Mucosa of descending colon (tissue), 3 donors: ENCODE results near the gene LCN12. TPM values are rescaled to one million over a fixed set of nuclear protein-coding genes. Genes with fewer than 3 reads are reported as not detected.

Experiments
- ATAC-seq: fragments of 200-7000 bp; cut with Tn5 transposase; one replicate; pipeline ENCODE4 v1.9.1; 2020; ENCODE audit warnings: mild to moderate bottlenecking, moderate library complexity
- DNase-seq, 3 donors: peaks; one replicate each; pipeline ENCODE4 v3.0.0-alpha.2; 2020
- H3K36me3 ChIP-seq: fragments of 200-600 bp; one replicate; pipeline ENCODE4 v1.8.0; 2021; ENCODE audit warnings: low read depth, mild to moderate bottlenecking
- H3K4me1 ChIP-seq: fragments of 200-600 bp; one replicate; pipeline ENCODE4 v1.8.0; 2021; ENCODE audit warnings: low read depth, mild to moderate bottlenecking
- H3K4me3 ChIP-seq: fragments of 200-600 bp; one replicate; pipeline ENCODE4 v1.8.0; 2021; ENCODE audit warnings: mild to moderate bottlenecking
- H3K9me3 ChIP-seq: fragments of 200-600 bp; one replicate; pipeline ENCODE4 v1.8.0; 2021; ENCODE audit warnings: mild to moderate bottlenecking
- CTCF ChIP-seq: fragments of 200-600 bp; IDR thresholded peaks from one replicate; pipeline ENCODE4 v1.8.0; 2022; ENCODE audit warnings: antibody characterized with exemption, mild to moderate bottlenecking
- intact Hi-C, 2 donors: fragments of 100-400 bp; cut with DNase I in 1 of 2; cut with micrococcal nuclease in 1 of 2; formaldehyde crosslinking; loops; one replicate each; pipeline versions ENCODE4 v1.11.0 to v1.11.1; 2022; cut with DNase I, micrococcal nuclease
- total RNA-seq, 3 donors: library from RNA; stranded (reverse); fragmentation: NEBNext Ultra II Directional in 2 of 3; extraction: Animal tissue kit (Norgen Biotek cat#: 25700) in 2 of 3; gene quantifications; one replicate each; pipeline versions ENCODE4 v1.2.1 to v1.2.4, GENCODE V29; 2021 to 2023
- donor health status: DM: no; HTN: no; CAD: no; lungs with moderate emphysema.
- donor health status: DM: no; HTN: no; CAD: no.
- donor health status: DM: no; HTN: yes; CAD: no.

The LCN12 gene
- total RNA-seq, 3 donors from 2014 or later = 6.8 to 10.7 (median 7.6) TPM

- intact Hi-C loops = no loop called here
- DNase-seq = no peak
- no peaks in the 10 kb centered on the region for H3K9me3 ChIP-seq
- H3K4me1 ChIP-seq = peaks cover 8% of the 10 kb centered on the region
- ATAC-seq = no peak
- H3K36me3 ChIP-seq = no peaks in the 10 kb centered on the region
- TF ChIP-seq CTCF = no peak
- H3K4me3 ChIP-seq = no peak overlapping the region
Observed at GRCh38 chr9:136956604-136957003, 4.5 kb downstream of the LCN12 start.

GRCh38 chr9:136957461-136957860, 5.4 kb downstream of the LCN12 start:
- TF ChIP-seq CTCF = no peak
- intact Hi-C loops = no loop called here
- Histone ChIP-seq H3K4me1 (no peaks in the 10 kb centered on the region), H3K9me3 (no peaks in the 10 kb centered on the region), H3K36me3 (no peaks in the 10 kb centered on the region), H3K4me3 (no peak overlapping the region)
- ATAC-seq (no peak), DNase-seq (no peak)

GRCh38 chr9:136957901-136958300, 5.8 kb downstream of the LCN12 start:
- no peak overlapping the region for H3K4me3 ChIP-seq
- TF ChIP-seq CTCF = no peak
- intact Hi-C loops = no loop called here
- no peaks in the 10 kb centered on the region for H3K4me1 ChIP-seq
- ATAC-seq (no peak), DNase-seq (no peak)
- H3K36me3 ChIP-seq = no peaks in the 10 kb centered on the region
- no peaks in the 10 kb centered on the region for H3K9me3 ChIP-seq

GRCh38 chr9:136958473-136958872, 6.4 kb downstream of the LCN12 start:
- Histone ChIP-seq H3K4me3 (no peak overlapping the region), H3K36me3 (no peaks in the 10 kb centered on the region), H3K9me3 (no peaks in the 10 kb centered on the region), H3K4me1 (no peaks in the 10 kb centered on the region)
- DNase-seq (no peak), ATAC-seq (no peak)
- intact Hi-C loops = no loop called here
- no peak for TF ChIP-seq CTCF

GRCh38 chr9:136958898-136959850, 7.1 kb downstream of the LCN12 start:
- intact Hi-C loops = no loop called here
- TF ChIP-seq CTCF = no peak
- DNase-seq (no peak), ATAC-seq (no peak)
- Histone ChIP-seq H3K4me3 (no peak overlapping the region), H3K4me1 (peaks cover 4% of the 10 kb centered on the region), H3K36me3 (no peaks in the 10 kb centered on the region), H3K9me3 (no peaks in the 10 kb centered on the region)
